Measurements from ENCODE around the gene OPRM1. TPM values are rescaled to one million over a fixed set of nuclear protein-coding genes. Genes with fewer than 3 reads are reported as not detected.
A peak's percentile ranks its signal among the peaks of the same experiment; 100 is the strongest.

Gene OPRM1
- total and polyA plus RNA-seq, 11 donors, result not detected

- Histone ChIP-seq H3K27me3 (no peaks in the 10 kb centered on the region), H3K4me1 (peaks cover 0 to 9% (median 0%) of the 10 kb centered on the region in 12 donors), H3K36me3 (no peaks in the 10 kb centered on the region), H3K9me3 (peaks cover 0 to 10% (median 0%) of the 10 kb centered on the region in 12 donors), H3K4me3 (no peak overlapping the region), H3K27ac (no peak overlapping the region)
- WGBS, 4 donors, result 87 to 90% (median 89%) methylated on average over 6 of the region's 6 CpGs
- DNase-seq, result no peak
- TF ChIP-seq POLR2A (IDR thresholded peaks at IDR 0.05) (no peak), CTCF (IDR thresholded peaks at IDR 0.05) (no peak)
- intact Hi-C loops (cut with DNase I), result no loop called here
- no peak for ATAC-seq
These were observed 250.9 kb downstream of the OPRM1 start for GRCh38 chr6:154289818-154290508.

GRCh38 chr6:154292066-154292465 lies 253.0 kb downstream of the OPRM1 start:
- TF ChIP-seq CTCF (IDR thresholded peaks at IDR 0.05), result no peak
- TF ChIP-seq POLR2A (IDR thresholded peaks at IDR 0.05), result no peak
- ATAC-seq (no peak), DNase-seq (no peak)
- Histone ChIP-seq H3K27me3 (no peaks in the 10 kb centered on the region), H3K4me3 (no peak overlapping the region), H3K27ac (no peak overlapping the region), H3K4me1 (peaks cover 0 to 9% (median 0%) of the 10 kb centered on the region in 12 donors), H3K36me3 (no peaks in the 10 kb centered on the region), H3K9me3 (peaks cover 0 to 10% (median 0%) of the 10 kb centered on the region in 12 donors)
- WGBS, 4 donors, result 64 to 85% (median 73%) methylated on average over 3 of the region's 3 CpGs
- intact Hi-C loops (cut with DNase I), result no loop called here

- Histone ChIP-seq H3K9me3 (peaks cover 0 to 10% (median 0%) of the 10 kb centered on the region in 12 donors), H3K27me3 (no peaks in the 10 kb centered on the region), H3K4me1 (peaks cover 0 to 17% (median 6%) of the 10 kb centered on the region in 12 donors), H3K27ac (no peak overlapping the region), H3K4me3 (no peak overlapping the region), H3K36me3 (no peaks in the 10 kb centered on the region)
- DNase-seq (no peak), ATAC-seq (no peak)
- 69 to 75% (median 71%) methylated on average over 4 of the region's 4 CpGs for WGBS, 4 donors
- intact Hi-C loops (cut with DNase I), result no loop called here
- TF ChIP-seq POLR2A (IDR thresholded peaks at IDR 0.05) (no peak), CTCF (IDR thresholded peaks at IDR 0.05) (no peak)
These were observed 253.9 kb downstream of the OPRM1 start for GRCh38 chr6:154292855-154293519.

GRCh38 chr6:154295733-154296132 lies 256.7 kb downstream of the OPRM1 start:
- WGBS, 4 donors, result 62 to 76% (median 70%) methylated on average over 4 of the region's 4 CpGs
- DNase-seq, result peak in 1 of 5 donors; percentile 34
- Histone ChIP-seq H3K36me3 (no peaks in the 10 kb centered on the region), H3K4me3 (no peak overlapping the region), H3K4me1 (peaks cover 0 to 33% (median 11%) of the 10 kb centered on the region in 12 donors), H3K27me3 (no peaks in the 10 kb centered on the region), H3K9me3 (peaks cover 0 to under 1% (median 0%) of the 10 kb centered on the region in 12 donors), H3K27ac (no peak overlapping the region)
- intact Hi-C loops (cut with DNase I), result no loop called here
- peak in 2 of 4 donors; percentile 16 to 33 for ATAC-seq
- TF ChIP-seq POLR2A (IDR thresholded peaks at IDR 0.05) (no peak), CTCF (IDR thresholded peaks at IDR 0.05) (no peak)

Data from heart left ventricle (tissue), 16 donors.